HCT116 (cell line): Measurements from ENCODE around the gene SARS2. TPM values are rescaled to one million over a fixed set of nuclear protein-coding genes. Genes with fewer than 3 reads are reported as not detected.

Source experiments
- ATAC-seq: fragments of 200-7000 bp; cut with Tn5 transposase; 2 replicates; pipeline ENCODE4 v1.9.1; 2020; ENCODE audit warnings: mild to moderate bottlenecking, moderate library complexity
- BruUV-seq: library from RNA; stranded (reverse); fragments of 400-500 nt; replicated peaks from 2 replicates; lab custom pipeline; 2021; lab: Mats Ljungman, UMichigan
- CTCF ChIA-PET: fragments of 300-600 bp; sonication (Branson Sonifier 250); formaldehyde crosslinking; loops from one replicate; lab custom pipeline; 2021; ENCODE audit warnings: antibody characterized with exemption; lab: Charles Lee
- POLR2A ChIA-PET: fragments of 300-600, 350-600 bp; sonication (Branson Sonifier 250); formaldehyde crosslinking; loops from one replicate; lab custom pipeline; 2021; ENCODE audit warnings: antibody characterized with exemption; lab: Charles Lee
- RAD21 ChIA-PET, 2 experiments: fragments of 300-600 bp; sonication (Branson Sonifier 250); formaldehyde crosslinking; loops; one replicate each; lab custom pipeline; 2023; ENCODE audit warnings: low total read pairs in 2 of 2; ENCODE audit not compliant: uncharacterized antibody in 2 of 2, unreplicated experiment in 2 of 2, low non-redundant PET in 1 of 2; lab: Charles Lee
- DNase-seq: peaks from one replicate; pipeline ENCODE4 v3.0.0-alpha.2; 2010; ENCODE audit warnings: low read depth, low spot score
- H2AFZ ChIP-seq: fragments of 200-600 bp; shearing (Covaris generic), sonication (generic); 2 replicates; pipeline ENCODE4 v1.6.1; 2017; ENCODE audit warnings: low read depth, mixed run types, mixed read lengths, antibody characterized with exemption, low read length; ENCODE audit not compliant: poor library complexity, severe bottlenecking
- H3K27ac ChIP-seq: 2 replicates; pipeline ENCODE4 v1.5.1; 2012; ENCODE audit warnings: low read depth, low read length
- H3K27me3 ChIP-seq: fragments of 200-600 bp; sonication (generic); 2 replicates; pipeline ENCODE4 v1.6.1; 2016; ENCODE audit warnings: mixed run types, low read length, mixed read lengths; ENCODE audit not compliant: insufficient read depth
- H3K36me3 ChIP-seq, 2 experiments: fragments of 200-500 bp in 1 of 2; fragments of 200-600 bp in 1 of 2; sonication (Bioruptor generic) in 1 of 2; sonication (generic) in 1 of 2; 2 replicates each; pipeline versions ENCODE4 v1.5.1 to v1.6.1; 2014 to 2016; ENCODE audit warnings: low read length in 2 of 2, inconsistent platforms in 1 of 2, mixed read lengths in 1 of 2, mixed run types in 1 of 2; ENCODE audit not compliant: insufficient read depth in 2 of 2, control insufficient read depth in 1 of 2
- H3K4me1 ChIP-seq, 2 experiments: fragments of 200-600 bp in 1 of 2; sonication (generic) in 1 of 2; 2 replicates each; pipeline versions ENCODE4 v1.5.1 to v1.6.1; 2012 to 2017; ENCODE audit warnings: low read length in 2 of 2, inconsistent platforms in 1 of 2, mild to moderate bottlenecking in 1 of 2, mixed read lengths in 1 of 2, mixed run types in 1 of 2, moderate library complexity in 1 of 2; ENCODE audit not compliant: insufficient read depth in 2 of 2, control insufficient read depth in 1 of 2
- H3K4me2 ChIP-seq: fragments of 200-600 bp; sonication (generic); 2 replicates; pipeline ENCODE4 v1.6.1; 2017; ENCODE audit warnings: mixed run types, low read length, mixed read lengths
- H3K4me3 ChIP-seq, 2 experiments: fragments of 200-600 bp in 1 of 2; sonication (generic) in 1 of 2; replicated peaks in 1 of 2; 2 replicates each; pipeline ENCODE4 v1.5.1; 2011 to 2016; ENCODE audit warnings: low read length in 2 of 2, control low read depth in 1 of 2, low read depth in 1 of 2, mild to moderate bottlenecking in 1 of 2, mixed read lengths in 1 of 2, mixed run types in 1 of 2
- H3K79me2 ChIP-seq: fragments of 200-600 bp; sonication (generic); 2 replicates; pipeline ENCODE4 v1.6.1; 2017; ENCODE audit warnings: mild to moderate bottlenecking, mixed run types, low read length, moderate library complexity, mixed read lengths; ENCODE audit not compliant: insufficient read depth
- H3K9ac ChIP-seq: fragments of 200-600 bp; sonication (generic); 2 replicates; pipeline ENCODE4 v1.6.1; 2016; ENCODE audit warnings: low read length, mixed read lengths
- H3K9me2 ChIP-seq: fragments of 200-600 bp; sonication (generic), shearing (Covaris generic); 2 replicates; pipeline ENCODE4 v1.6.1; 2017; ENCODE audit warnings: mixed run types, mild to moderate bottlenecking, moderate library complexity; ENCODE audit not compliant: insufficient read depth
- H3K9me3 ChIP-seq, 2 experiments: fragments of 200-500 bp in 1 of 2; fragments of 200-600 bp in 1 of 2; sonication (Bioruptor generic) in 1 of 2; sonication (generic) in 1 of 2; 2 replicates each; pipeline ENCODE4 v1.6.1; 2014 to 2017; ENCODE audit warnings: low read length in 2 of 2, mixed read lengths in 2 of 2, inconsistent platforms in 1 of 2, low read depth in 1 of 2, mild to moderate bottlenecking in 1 of 2, mixed run types in 1 of 2, moderate library complexity in 1 of 2; ENCODE audit not compliant: control insufficient read depth in 1 of 2, insufficient read depth in 1 of 2
- H4K20me1 ChIP-seq: fragments of 200-600 bp; sonication (generic), shearing (Covaris generic); 2 replicates; pipeline ENCODE4 v1.6.1; 2017; ENCODE audit warnings: mixed run types, mild to moderate bottlenecking, moderate library complexity; ENCODE audit not compliant: insufficient read depth
- CBX3 ChIP-seq: IDR thresholded peaks from 2 replicates; pipeline ENCODE4 v1.6.1; 2012; ENCODE audit warnings: low read depth
- ELF1 ChIP-seq: IDR thresholded peaks from 2 replicates; pipeline ENCODE4 v1.6.1; 2012; ENCODE audit warnings: low read depth, borderline replicate concordance
- EZH2 ChIP-seq: fragments of 200-600 bp; sonication (generic); IDR thresholded peaks from 2 replicates; pipeline ENCODE4 v1.6.1; 2017; ENCODE audit warnings: antibody characterized with exemption, mixed run types
- FOSL1 ChIP-seq: IDR thresholded peaks from 2 replicates; pipeline ENCODE4 v1.6.1; 2012; ENCODE audit warnings: low read depth
- JUND ChIP-seq: IDR thresholded peaks from 2 replicates; pipeline ENCODE4 v1.6.1; 2012
- MAX ChIP-seq: IDR thresholded peaks from 2 replicates; pipeline ENCODE4 v1.6.1; 2012
- POLR2AphosphoS5 ChIP-seq: IDR thresholded peaks from 2 replicates; pipeline ENCODE4 v1.6.1; 2011; ENCODE audit warnings: mild to moderate bottlenecking, low read depth, low read length, moderate library complexity
- RAD21 ChIP-seq: IDR thresholded peaks from 2 replicates; pipeline ENCODE4 v1.6.1; 2012; ENCODE audit warnings: low read depth, mild to moderate bottlenecking
- REST ChIP-seq: IDR thresholded peaks from 2 replicates; pipeline ENCODE4 v1.6.1; 2012; ENCODE audit warnings: low read depth
- SIN3A ChIP-seq: IDR thresholded peaks from 2 replicates; pipeline ENCODE4 v1.6.1; 2012; ENCODE audit warnings: low read depth
- SRF ChIP-seq: IDR thresholded peaks from 2 replicates; pipeline ENCODE4 v1.6.1; 2012; ENCODE audit warnings: low read depth
- TCF7L2 ChIP-seq: IDR thresholded peaks from 2 replicates; pipeline ENCODE4 v1.7.0; 2011; ENCODE audit warnings: borderline replicate concordance, inconsistent platforms; ENCODE audit not compliant: insufficient read depth, insufficient read length; ENCODE audit errors: extremely low read depth
- ZBTB33 ChIP-seq: IDR thresholded peaks from 2 replicates; pipeline ENCODE4 v1.6.1; 2011; ENCODE audit warnings: mild to moderate bottlenecking, low read length, moderate library complexity; ENCODE audit not compliant: insufficient replicate concordance; ENCODE audit errors: extremely low read depth
- ZFX ChIP-seq: fragments of 450-650 bp; IDR thresholded peaks from 2 replicates; pipeline ENCODE4 v1.6.1; 2017
- ZNF274 ChIP-seq: fragments of 200-500 bp; sonication (Bioruptor generic); IDR thresholded peaks from 2 replicates; pipeline ENCODE4 v1.6.1; 2014; ENCODE audit warnings: mild to moderate bottlenecking, low read depth, low read length, inconsistent platforms
- intact Hi-C: fragments of 100-400 bp; cut with micrococcal nuclease; formaldehyde crosslinking; loops from 2 replicates; pipeline ENCODE4 v1.10.0; 2022
- total RNA-seq: library from RNA; stranded (reverse); gene quantifications from one replicate; pipeline ENCODE4 v1.2.1, GENCODE V29; 2021; ENCODE audit not compliant: unreplicated experiment

Gene SARS2
- total RNA-seq, 1 experiment from 2014 or later: 58.2 TPM

GRCh38 chr19:38917921-38918491, 12.6 kb downstream of the SARS2 start:
- Histone ChIP-seq H3K4me2 (no peak overlapping the region), H3K79me2 (no peaks in the 10 kb centered on the region), H4K20me1 (no peaks in the 10 kb centered on the region), H3K27me3 (no peaks in the 10 kb centered on the region), H2AFZ (no peak overlapping the region), H3K9me3 (no peaks in the 10 kb centered on the region), H3K4me3 (no peak overlapping the region), H3K9me2 (no peaks in the 10 kb centered on the region), H3K27ac (no peak overlapping the region), H3K9ac (no peak overlapping the region), H3K36me3 (peaks cover 2 to 6% of the 10 kb centered on the region in 2 experiments; a peak in 2 of 4 replicates), H3K4me1 (no peaks in the 10 kb centered on the region)
- ChIA-PET RAD21 (no interaction called here), POLR2A (interaction anchor here (0.7 kb wide), 1 partner anchor 11 kb away, joined by 5 read pairs; no protein-coding TSS in a partner anchor), CTCF (interaction anchor here (2.3 kb wide), 1 partner anchor 12 kb away, joined by 10 read pairs; the partner anchor contains the start of genes MRPS12 and SARS2)
- BruUV-seq: no TSS peak
- intact Hi-C loops: no loop called here
- ATAC-seq (peak; percentile 73), DNase-seq (no peak)
- TF ChIP-seq SIN3A: no peak
- TF ChIP-seq RAD21: peak; percentile 33; the same call in 1 of the 2 replicates
- TF ChIP-seq, all 23 proteins: peak for 1

GRCh38 chr19:38917516-38917915, 13.0 kb downstream of the SARS2 start:
- BruUV-seq: no TSS peak
- CTCF ChIA-PET: no interaction called here
- Histone ChIP-seq H3K9me2 (no peaks in the 10 kb centered on the region), H3K4me1 (no peaks in the 10 kb centered on the region), H3K9me3 (no peaks in the 10 kb centered on the region), H3K9ac (no peak overlapping the region), H3K27ac (no peak overlapping the region), H2AFZ (no peak overlapping the region), H3K4me2 (no peak overlapping the region), H3K27me3 (no peaks in the 10 kb centered on the region), H3K36me3 (peaks cover 2 to 6% of the 10 kb centered on the region in 2 experiments; a peak in 2 of 4 replicates), H3K79me2 (no peaks in the 10 kb centered on the region), H4K20me1 (no peaks in the 10 kb centered on the region), H3K4me3 (no peak overlapping the region)
- POLR2A ChIA-PET: interaction anchor here (0.7 kb wide), 1 partner anchor 11 kb away, joined by 5 read pairs; no protein-coding TSS in a partner anchor
- intact Hi-C loops: no loop called here
- RAD21 ChIA-PET: no interaction called here
- DNase-seq (no peak), ATAC-seq (no peak)
- TF ChIP-seq POLR2AphosphoS5 (no peak), REST (no peak), MAX (no peak), ELF1 (no peak), TCF7L2 (no peak), ZFX (no peak), ZBTB33 (no peak), RAD21 (no peak), SRF (no peak), ZNF274 (no peak), CBX3 (no peak), EZH2 (no peak), JUND (no peak), FOSL1 (no peak)
